HG03139 (cell line): ENCODE measurements around the gene SEPTIN10.
"Not testable (repeated sequence)": the region's sequence is repeated elsewhere in the genome, so short reads cannot be mapped to it uniquely, and the experiment has no call there.

Experiments
- ATAC-seq: cut with Tn5 transposase; IDR thresholded peaks from one replicate; pipeline ENCODE4 v1.9.1; 2021; ENCODE audit not compliant: unreplicated experiment

Gene SEPTIN10

DNA sequence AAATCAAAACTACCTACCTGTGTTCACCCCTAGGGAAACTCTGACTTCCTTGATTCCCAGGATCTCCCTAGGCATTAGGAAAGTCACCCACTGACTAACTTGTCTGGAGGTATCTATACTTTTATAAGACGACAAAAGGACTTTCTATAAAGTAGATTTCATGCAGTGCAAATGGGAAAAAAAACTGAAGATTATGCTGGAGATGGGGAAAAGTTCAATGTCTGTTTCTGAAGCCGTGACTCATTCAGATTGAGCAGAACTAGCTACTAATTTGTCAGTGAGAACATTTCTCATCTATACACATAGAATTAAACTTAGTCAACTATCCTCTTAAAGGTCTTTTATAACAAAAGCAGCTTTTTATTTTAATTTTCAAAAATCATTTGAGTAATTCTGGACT, 6.0 kb downstream of the SEPTIN10 start:
- ATAC-seq = no peak

DNA sequence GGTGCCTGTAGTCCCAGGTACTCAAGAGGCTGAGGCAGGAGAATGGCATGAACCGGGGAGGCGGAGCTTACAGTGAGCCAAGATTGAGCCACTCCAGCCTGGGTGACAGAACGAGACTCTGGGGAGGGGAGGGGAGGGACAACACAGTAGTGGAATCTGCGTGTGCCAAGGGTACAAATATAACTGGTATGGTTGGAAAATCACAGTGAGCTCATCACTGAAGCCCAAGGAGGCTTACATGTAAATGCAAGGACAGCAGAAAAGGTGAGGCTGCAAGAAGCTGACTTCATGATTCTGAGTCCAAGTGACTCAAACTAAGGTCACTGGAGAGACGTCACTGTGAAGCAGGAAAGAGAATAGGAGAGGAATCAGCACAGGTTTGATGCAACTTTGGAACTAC, 9.2 kb downstream of the SEPTIN10 start:
- ATAC-seq = no peak

DNA sequence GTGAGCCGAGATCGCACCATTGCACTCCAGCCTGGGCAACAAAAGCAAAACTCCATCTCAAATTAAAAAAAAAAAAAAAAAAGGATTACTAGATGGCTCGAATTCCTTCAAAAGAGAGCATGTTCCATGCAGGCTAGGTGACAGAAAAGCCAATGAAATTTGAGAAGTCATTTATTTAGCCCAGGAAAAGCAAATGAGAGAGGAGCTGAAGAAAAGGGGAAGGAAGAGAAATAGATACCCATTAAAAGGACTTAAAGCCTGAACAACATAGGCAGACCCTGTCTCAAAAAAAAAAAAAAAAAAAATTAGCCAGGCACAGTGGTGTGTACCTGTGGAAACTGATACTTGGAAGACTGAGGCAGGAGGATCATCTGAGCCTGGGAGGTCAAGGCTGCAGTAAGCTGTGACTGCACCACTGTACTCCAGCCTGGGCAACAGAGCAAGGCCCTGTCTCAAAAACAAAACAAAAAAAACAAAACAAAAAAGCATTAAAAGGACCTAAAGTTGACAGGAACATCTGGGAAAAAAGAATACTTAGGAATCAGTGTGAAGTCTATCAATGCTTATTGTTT, 11.1 kb downstream of the SEPTIN10 start:
- ATAC-seq = no peak

DNA sequence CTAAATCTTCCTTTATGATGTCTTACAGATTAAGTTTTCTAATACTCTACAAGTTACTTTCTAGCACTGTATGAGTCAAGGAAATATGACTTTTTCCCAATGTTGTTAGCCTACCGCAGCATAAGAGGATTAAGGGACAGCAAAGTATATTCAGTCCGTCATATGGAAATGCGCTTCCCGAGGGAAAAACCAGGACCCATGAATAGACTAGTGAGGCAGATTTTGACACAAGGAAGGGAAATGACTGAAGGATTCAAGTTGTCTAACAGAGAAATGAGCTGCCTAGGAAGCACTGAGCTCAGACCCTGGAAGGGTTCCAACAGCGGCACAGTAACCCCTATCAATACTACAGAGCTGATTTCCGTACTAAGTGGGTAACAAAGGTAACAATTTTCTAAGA, 12.0 kb downstream of the SEPTIN10 start:
- no peak for ATAC-seq

DNA sequence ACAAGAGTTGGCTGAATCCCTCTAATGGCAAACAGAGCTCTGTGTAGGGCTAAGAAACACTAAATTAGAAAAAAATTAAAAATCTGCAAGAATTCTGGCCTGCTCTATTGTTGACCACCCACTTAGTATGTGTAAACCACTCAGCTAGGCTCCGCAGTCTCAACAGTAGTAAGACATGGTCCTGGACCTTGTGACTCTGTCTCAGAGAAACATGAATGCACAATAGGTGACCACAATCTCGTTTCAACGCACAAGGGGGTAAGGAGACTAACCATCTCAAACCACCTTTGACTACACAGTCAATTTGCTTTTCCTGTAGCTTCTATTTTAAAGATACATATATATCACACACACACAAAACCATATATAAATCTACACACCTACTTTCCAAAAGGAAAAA, 16.5 kb downstream of the SEPTIN10 start:
- ATAC-seq = no peak

DNA sequence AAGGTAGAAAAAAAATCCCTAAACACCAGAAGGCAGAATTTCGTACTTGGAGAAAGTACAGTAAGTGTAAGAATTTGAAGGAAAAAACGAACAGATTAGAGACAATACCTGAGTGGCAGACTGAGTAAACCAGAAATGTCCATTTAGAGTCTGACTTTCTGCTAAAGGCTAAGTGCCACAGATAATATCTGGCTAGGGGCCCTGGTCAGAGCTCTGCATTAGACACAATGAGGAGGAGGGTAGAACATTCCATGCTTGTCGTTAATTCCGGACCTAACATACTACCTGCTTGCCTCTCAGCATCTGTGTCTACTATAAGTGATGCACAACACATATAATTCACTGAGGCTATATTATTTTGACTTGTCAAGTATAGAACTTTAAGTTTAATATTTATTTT, 18.1 kb downstream of the SEPTIN10 start:
- no peak for ATAC-seq

DNA sequence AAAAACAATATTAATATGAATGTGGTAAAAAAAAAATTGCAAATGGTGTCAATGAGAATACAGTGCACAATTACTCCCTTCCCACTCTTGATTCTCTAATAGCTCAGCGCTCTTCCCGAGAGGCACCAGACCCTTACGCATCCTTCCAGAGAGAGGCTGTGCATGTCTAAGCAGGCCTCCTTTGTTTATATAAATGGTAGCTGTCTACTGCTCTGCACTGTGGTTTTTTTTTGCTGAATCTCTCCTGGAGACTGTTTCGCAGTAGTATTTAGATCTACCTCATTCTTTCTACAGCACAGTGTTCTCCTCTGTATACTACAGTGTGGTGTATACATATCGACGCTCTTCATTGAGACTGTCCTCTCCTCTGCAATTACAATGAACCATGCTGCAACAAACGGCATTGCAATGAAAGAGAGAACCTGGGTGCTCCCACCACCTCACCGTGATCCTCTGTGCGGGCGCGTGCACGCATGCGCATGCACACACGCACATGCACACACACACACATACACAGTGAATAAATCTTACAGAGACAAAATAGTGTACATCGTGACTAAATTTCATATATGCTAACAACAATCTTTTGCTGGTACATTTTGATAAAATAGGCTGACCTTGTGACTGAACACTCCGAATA, 19.4 kb downstream of the SEPTIN10 start:
- ATAC-seq = no peak

DNA sequence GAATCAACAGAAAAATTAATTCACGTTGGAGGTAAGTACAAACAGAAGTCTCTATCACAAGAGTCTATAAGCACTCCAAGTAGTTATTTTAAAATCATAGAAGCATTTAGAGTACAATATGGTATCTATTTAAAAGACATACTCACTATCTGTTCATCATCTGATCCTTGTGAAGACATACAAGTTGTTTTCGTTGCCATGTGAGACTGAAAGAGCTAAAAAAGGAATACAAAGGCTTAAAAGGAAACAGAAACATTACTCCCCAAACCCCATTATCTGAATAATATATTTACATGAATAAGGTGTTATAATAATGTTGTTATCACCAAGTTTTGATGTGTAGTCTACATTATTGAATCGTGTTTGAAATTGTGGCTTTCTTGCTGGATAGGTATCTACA, 20.9 kb downstream of the SEPTIN10 start:
- ATAC-seq = no peak

DNA sequence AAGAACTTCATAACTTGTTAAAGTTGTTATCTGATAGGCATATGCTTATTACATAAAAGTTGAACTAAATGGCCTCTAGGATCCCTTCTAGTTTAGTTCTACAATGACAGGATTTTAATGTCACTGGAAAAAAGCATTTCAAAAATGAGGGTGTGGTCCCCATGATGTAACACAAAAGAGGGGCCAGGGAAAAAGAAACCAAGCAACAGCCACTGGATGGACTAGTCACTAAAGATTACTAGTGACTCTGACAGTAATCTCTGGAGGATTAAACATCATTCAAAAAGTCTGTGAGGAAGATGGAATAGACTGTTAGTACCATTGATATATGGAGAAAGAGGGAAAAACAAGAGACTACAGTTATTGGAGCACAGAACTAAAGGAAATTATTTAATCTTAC, 22.6 kb downstream of the SEPTIN10 start:
- ATAC-seq = no peak

DNA sequence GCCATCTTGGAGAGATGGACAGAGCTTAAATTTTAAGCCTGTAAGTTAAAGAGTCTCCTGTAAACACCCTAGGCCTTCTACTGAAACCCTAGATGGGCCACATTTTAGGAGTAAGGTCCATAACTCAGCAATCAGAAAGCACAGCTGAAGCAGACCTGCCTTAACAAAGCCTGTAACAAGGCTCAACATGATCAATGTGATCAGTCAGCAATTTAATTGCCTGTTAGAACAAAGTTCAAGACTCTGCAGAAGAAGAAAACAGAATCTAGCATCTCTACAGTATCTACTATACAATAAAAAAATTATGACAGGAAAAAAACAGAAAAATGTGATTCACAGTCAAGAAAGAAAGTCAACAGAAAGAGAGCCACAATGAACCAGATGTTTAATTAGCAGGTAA, 27.1 kb downstream of the SEPTIN10 start:
- ATAC-seq = no peak

DNA sequence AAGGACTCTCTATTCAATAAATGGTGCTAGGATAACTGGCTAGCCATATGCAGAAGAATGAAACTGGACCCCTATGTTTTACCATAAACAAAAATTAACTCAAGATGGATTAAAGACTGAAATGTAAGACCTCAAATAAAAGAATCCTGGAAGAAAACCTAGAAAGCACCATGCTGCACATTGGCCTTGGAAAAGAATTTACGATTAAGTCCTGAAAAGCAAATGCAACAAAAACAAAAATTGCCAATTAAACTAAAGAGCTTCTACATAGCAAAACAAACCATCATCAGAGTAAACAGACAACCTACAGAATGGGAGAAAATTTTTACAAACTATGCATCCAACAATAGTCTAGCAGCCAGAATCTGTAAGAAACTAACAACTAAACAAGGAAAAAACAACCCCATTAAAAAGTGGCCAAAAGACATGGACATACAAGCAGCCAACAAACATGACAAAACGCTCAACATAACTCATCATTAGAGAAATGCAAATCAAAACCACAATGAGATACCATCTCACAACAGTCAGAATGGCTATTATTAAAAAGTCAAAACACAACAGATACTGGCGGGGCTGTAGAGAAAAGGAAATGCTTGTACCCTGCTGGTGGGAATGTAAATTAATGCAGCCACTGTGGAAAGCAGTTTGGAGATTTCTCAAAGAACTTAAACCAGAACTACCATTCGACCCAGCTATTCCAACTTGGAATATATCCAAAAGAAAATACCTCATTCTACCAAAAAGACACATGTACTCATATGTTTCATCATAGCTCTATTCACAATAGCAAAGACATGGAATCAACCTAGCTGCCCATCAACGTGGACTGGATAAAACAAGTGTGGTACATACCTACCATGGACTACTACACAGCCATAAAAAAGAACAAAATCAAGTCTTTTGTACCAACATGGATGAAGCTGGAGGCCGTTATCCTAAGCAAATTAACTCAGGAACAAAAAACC, 30.6 kb downstream of the SEPTIN10 start:
- no peak for ATAC-seq

DNA sequence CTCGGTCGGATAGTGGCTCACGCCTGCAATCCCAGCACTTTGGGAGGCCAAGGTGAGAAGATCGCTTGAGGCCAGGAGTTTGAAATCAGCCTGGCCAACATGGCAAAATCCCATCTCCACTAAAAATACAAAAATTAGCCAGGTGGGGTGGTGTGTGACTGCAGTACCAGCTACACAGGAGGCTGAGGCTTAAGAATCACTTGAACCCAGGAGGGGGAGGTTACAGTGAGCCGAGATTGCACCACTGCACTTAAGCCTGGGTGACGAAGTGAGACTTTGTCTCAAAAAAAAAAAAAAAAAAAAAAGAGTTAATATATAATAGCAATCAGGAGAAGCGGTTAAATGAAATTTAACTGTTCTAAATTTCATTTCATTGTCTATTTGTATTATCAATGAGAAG, 36.1 kb downstream of the SEPTIN10 start:
- not testable (repeated sequence) for ATAC-seq

DNA sequence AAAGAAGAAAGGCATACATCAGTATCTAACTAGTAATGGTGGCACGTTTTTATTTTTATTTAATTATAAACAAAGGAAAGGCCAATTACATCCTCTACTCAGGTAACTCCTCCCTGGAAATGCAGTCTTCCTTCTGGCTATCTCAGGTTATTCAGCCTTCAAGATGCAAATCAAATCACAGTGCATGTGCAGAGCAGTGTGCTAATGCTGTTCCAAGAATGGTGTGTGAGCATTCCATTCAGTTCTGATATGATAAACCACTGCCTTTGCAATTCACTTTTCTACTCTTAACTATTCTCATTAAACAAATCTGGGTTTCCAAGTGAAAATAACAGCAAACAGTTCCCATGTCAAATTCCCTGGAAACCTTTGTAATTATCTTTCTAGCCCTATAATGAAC, 38.4 kb downstream of the SEPTIN10 start:
- no peak for ATAC-seq

DNA sequence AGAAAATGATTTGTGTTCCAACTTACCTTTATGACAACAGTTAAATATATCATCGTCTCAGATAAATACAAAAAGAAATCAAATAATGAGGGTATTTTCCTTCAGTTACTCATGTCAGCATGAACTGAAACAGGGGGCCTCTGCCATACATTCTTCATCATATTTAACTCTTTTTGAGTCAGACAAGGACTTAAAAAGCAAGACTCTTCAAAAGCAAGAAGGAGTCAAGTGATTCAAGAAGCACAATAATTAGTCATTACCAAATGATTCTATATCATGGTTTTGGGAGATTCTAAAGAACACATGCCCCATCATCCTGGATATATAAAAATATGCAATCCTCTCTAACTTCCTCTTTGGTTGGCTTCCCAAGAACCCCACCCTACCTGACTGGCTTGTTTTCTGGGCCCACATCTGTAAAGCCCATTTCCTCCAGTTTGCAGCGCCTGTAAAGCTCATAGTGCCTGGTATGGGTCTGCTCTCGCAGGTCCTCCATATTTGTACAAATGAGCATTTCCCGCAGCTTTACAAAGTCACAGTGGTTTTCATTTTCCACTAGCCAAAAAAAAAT, 49.7 kb downstream of the SEPTIN10 start:
- ATAC-seq = no peak

DNA sequence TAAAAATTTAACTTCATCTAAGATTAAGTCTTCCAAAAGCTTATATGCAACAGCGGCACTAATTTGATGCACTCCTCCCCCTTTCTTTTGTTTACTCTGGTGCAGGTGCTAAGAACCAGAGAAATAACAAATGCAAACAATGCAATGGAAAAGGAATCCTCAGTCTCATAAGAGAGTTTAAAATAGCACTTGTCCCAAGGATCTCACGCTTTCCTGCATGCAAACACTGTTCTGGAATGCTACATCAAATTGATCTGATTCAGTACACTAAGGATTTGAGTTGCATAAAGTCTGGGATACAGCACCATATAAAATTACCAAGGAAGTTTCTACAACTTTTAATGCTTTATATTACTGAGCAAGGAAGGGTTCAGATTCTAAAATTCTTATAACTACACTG, 50.5 kb downstream of the SEPTIN10 start:
- no peak for ATAC-seq

DNA sequence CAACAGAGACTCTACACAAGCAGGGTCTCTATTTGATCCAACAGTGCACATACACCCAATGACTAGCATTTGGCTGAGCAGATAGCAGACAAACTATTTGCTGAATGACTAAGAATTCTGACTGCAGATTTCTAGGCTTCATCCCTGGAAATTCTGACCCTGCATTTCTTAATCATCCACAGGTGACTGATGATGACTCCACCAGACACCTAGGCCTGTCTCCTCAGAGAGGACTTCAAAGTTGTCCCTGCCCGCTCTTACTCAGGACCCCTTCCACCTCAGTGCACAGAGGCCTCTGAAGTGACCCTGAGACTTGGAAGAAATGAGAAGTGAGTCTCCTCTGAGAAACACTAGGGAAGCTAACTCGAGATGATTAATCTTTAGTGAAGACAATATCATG, 51.3 kb downstream of the SEPTIN10 start:
- ATAC-seq = no peak

DNA sequence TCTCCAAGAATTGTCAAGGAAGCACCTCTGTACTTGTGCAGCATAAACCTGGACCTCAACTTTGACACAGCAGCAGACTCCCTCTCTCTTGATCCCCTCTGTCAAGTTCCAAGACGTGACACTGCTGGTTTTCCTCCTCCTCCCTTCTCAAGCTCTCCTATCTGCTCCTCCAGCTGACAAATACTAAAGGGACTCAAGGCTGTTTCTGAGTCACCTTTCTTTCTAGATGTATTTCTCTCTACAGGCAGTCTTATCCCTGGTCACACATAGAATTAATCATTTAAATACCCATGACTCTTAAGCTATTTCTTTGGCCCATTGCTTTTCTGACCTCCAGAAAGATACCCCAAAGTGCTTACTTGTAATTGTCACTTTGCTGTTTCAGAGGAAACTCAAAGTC, 53.5 kb downstream of the SEPTIN10 start:
- ATAC-seq = no peak

DNA sequence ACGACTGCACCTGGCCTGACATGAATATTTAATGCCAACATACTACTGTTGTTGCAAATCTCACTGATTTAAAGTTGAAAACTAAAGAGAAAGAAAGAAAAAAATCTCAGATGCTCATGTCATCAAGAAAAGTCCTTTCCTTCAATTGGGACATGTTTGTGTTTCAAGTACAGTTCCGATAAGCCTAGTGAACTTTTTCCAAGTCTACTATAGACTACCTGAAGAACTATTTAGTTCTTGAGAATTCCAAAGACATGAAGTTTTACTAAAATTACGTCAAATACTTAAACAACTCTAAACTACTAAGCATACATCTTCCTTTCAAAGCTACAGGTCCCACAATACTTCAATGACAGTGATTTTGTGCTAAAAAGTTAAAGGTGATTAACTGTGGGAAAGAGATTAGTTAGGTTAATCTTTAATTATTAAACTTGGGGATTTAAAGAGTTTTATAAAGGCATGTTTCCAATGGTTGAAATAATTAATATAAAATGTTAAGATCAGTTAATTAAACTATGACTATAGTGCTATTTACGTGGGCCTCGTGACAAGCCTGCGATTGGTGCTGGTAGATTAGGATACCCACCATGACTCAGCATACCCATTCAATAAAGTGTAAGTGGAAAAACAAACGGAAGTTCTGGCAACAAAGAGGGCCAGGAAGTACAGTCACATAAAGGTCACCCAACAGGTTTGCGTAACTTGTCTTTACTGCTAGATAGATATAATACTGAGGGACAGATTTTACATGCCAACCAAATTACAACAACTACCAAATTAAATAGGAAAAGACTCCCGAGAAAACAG, 55.5 kb downstream of the SEPTIN10 start:
- ATAC-seq = no peak

DNA sequence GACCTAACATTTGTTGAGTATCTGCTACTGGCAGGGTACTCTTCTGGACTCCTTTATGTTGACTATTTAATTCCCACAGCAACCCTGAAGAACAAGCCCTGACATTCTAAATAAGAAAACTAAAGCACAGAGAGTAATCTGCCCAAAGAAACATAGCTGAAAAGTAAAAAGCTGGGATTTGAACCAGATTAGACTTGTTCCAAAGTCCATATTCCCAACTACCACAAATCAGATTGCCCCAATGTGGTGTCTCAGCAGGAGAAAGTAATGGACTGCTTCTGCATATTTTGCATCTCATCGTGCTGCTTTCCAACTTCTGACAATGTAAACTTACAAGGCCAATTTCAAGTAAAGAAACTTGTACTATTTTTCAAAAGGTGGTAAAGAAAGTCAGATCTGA, 56.5 kb downstream of the SEPTIN10 start:
- no peak for ATAC-seq

DNA sequence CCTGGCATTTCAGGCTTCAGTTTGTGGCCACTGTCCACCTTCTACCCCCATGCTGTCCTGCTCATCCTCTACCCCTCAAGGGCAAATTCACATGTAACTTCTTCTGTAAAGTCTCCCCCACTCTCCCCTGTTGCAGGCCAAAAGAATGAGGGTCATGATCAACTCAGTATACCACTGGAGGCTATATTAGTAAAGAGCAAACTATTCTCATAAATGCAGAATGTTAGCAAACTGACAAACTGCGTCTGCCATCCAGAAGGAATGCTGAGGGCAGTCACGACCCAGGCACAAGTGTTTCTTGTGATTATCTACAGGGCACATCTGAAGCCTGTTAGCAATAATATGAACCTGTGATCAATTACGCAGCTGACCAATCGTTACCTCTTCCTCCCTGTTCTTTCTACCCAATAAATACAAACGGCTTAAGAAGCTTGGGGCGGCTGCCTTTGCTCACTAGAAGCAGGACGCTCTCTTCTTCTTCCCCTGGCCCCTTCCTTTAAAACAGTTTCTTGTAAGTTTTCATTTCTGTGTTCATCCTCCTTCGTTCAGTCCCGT, 58.3 kb downstream of the SEPTIN10 start:
- no peak for ATAC-seq

DNA sequence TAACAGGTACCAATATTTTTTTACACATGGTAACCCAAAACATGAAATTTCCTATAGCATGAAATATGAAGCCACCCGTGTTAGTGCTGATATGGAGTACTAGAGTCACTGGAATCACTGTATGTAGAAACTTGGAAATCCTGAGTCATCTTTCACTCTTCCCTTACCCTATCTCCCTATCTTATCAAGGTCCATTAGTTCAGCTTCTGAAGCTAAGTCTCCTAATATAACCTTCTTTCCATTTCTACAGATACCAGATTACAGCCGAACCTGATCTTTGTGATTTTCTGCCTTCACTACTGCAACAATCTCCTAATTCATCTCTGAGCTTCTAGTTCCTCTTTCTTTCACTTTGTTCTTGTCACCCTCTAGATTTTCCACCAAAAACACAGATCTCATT, 59.0 kb downstream of the SEPTIN10 start:
- no peak for ATAC-seq
